GM23338 (cell line): ENCODE measurements around the gene CNTN5. TPM values are rescaled to one million over a fixed set of nuclear protein-coding genes. Genes with fewer than 3 reads are reported as not detected.

ENCODE experiments used
- ATAC-seq: fragments of 200-7000 bp; cut with Tn5 transposase; 3 replicates; pipeline ENCODE4 v1.9.1; 2020
- DNase-seq: peaks from one replicate; pipeline ENCODE4 v3.0.0-alpha.2; 2015; ENCODE audit warnings: low spot score
- H2AFZ ChIP-seq: fragments of 200-600 bp; sonication (generic); 2 replicates; pipeline ENCODE4 v1.8.0; 2016; ENCODE audit warnings: antibody characterized with exemption, mild to moderate bottlenecking, moderate library complexity
- H3F3A ChIP-seq: fragments of 200-600 bp; sonication (generic); replicated peaks from 2 replicates; pipeline ENCODE4 v1.8.0; 2017; ENCODE audit warnings: antibody characterized with exemption, mixed run types, low read depth
- H3K27ac ChIP-seq: fragments of 200-600 bp; sonication (generic); 2 replicates; pipeline ENCODE4 v1.6.1; 2016; ENCODE audit warnings: low read depth
- H3K27me3 ChIP-seq: fragments of 200-600 bp; sonication (generic); 2 replicates; pipeline ENCODE4 v1.8.0; 2016; ENCODE audit warnings: mild to moderate bottlenecking, mixed run types, moderate library complexity; ENCODE audit not compliant: insufficient read depth
- H3K36me3 ChIP-seq: fragments of 200-600 bp; sonication (generic); 2 replicates; pipeline ENCODE4 v1.8.0; 2016; ENCODE audit warnings: mild to moderate bottlenecking; ENCODE audit not compliant: insufficient read depth
- H3K4me1 ChIP-seq: fragments of 200-600 bp; sonication (generic); 2 replicates; pipeline ENCODE4 v1.8.0; 2016; ENCODE audit warnings: mild to moderate bottlenecking, moderate library complexity; ENCODE audit not compliant: insufficient read depth
- H3K4me2 ChIP-seq: fragments of 200-600 bp; sonication (generic); 2 replicates; pipeline ENCODE4 v1.7.1; 2017; ENCODE audit warnings: mixed run types
- H3K4me3 ChIP-seq: fragments of 200-600 bp; sonication (generic); 2 replicates; pipeline ENCODE4 v1.6.1; 2016; ENCODE audit warnings: mixed run types
- H3K79me2 ChIP-seq: fragments of 200-600 bp; sonication (generic); replicated peaks from 2 replicates; pipeline ENCODE4 v1.8.0; 2017; ENCODE audit warnings: mild to moderate bottlenecking; ENCODE audit not compliant: insufficient read depth
- H3K9me2 ChIP-seq: fragments of 200-600 bp; sonication (generic); 2 replicates; pipeline ENCODE4 v1.8.0; 2017; ENCODE audit not compliant: insufficient read depth
- H4K20me1 ChIP-seq: fragments of 200-600 bp; sonication (generic); replicated peaks from 2 replicates; pipeline ENCODE4 v1.8.0; 2017; ENCODE audit warnings: mild to moderate bottlenecking; ENCODE audit not compliant: insufficient read depth
- H3K27ac Mint-ChIP-seq: 2 replicates; pipeline ENCODE4 v1.8.0; 2020; ENCODE audit warnings: inconsistent platforms, mild to moderate bottlenecking, moderate library complexity, mixed read lengths
- H3K27me3 Mint-ChIP-seq: 3 replicates; pipeline ENCODE4 v1.8.0; 2022; ENCODE audit warnings: low read depth, mild to moderate bottlenecking, moderate library complexity, mixed read lengths, inconsistent platforms; ENCODE audit not compliant: insufficient read depth, poor library complexity
- H3K36me3 Mint-ChIP-seq: 3 replicates; pipeline ENCODE4 v1.8.0; 2021; ENCODE audit warnings: low read depth, mild to moderate bottlenecking, inconsistent platforms, moderate library complexity, mixed read lengths
- H3K4me1 Mint-ChIP-seq: 3 replicates; pipeline ENCODE4 v1.8.0; 2020; ENCODE audit warnings: mild to moderate bottlenecking, inconsistent platforms, mixed read lengths
- H3K4me3 Mint-ChIP-seq: 3 replicates; pipeline ENCODE4 v1.8.0; 2021; ENCODE audit warnings: moderate library complexity, mild to moderate bottlenecking, inconsistent platforms, mixed read lengths
- H3K9me3 Mint-ChIP-seq: 3 replicates; pipeline ENCODE4 v1.8.0; 2020; ENCODE audit warnings: moderate library complexity, mild to moderate bottlenecking, inconsistent platforms, mixed read lengths
- EZH2 ChIP-seq: fragments of 200-600 bp; sonication (generic); IDR thresholded peaks from one replicate; pipeline ENCODE4 v1.8.0; 2017; ENCODE audit warnings: antibody characterized with exemption, mild to moderate bottlenecking, low read depth; ENCODE audit not compliant: unreplicated experiment
- EZH2phosphoT487 ChIP-seq: fragments of 200-600 bp; sonication (generic); IDR thresholded peaks from one replicate; pipeline ENCODE4 v1.8.1; 2018; ENCODE audit warnings: antibody characterized with exemption; ENCODE audit not compliant: unreplicated experiment
- JUNB ChIP-seq: IDR thresholded peaks from one replicate; pipeline ENCODE4 v1.6.1; 2016; ENCODE audit warnings: antibody characterized with exemption; ENCODE audit not compliant: unreplicated experiment
- ZNF114 ChIP-seq: fragments of 250-450 bp; sonication (Bioruptor Pico); IDR thresholded peaks from 2 replicates; pipeline ENCODE4 v1.5.0; 2020; ENCODE audit warnings: mild to moderate bottlenecking, moderate library complexity
- ZNF331 ChIP-seq: fragments of 250-450 bp; sonication (Bioruptor Pico); IDR thresholded peaks from 2 replicates; pipeline ENCODE4 v1.5.0; 2020; ENCODE audit warnings: low read depth, mild to moderate bottlenecking, moderate library complexity
- polyA plus RNA-seq: library from polyadenylated mRNA; unstranded; fragments of >200 nt; fragmentation: Nextera tagmentation; extraction: Ambion mirVana; gene quantifications from 2 replicates; pipeline ENCODE4 v1.2.1, GENCODE V29; 2016
- total RNA-seq: library from RNA; depleted of rRNA; stranded (reverse); fragments of >200 nt; shearing (Covaris generic); gene quantifications from 2 replicates; pipeline ENCODE4 v1.2.3, GENCODE V29; 2014
- TF ChIP-seq, protein P1 (sequence below): IDR thresholded peaks from 2 replicates; pipeline ENCODE4 v1.6.1; 2016; ENCODE audit warnings: antibody characterized with exemption
- TF ChIP-seq, protein P2 (sequence below): fragments of 250-450 bp; sonication (Bioruptor Pico); IDR thresholded peaks from 2 replicates; pipeline ENCODE4 v1.5.0; 2020; ENCODE audit warnings: mild to moderate bottlenecking, moderate library complexity
- TF ChIP-seq, protein P3 (sequence below), 2 experiments: fragments of 200-600 bp in 1 of 2; sonication (generic) in 1 of 2; conservative IDR thresholded peaks; 2 replicates each; pipeline versions ENCODE4 v1.5.1 to v1.6.1; 2016 to 2017; ENCODE audit warnings: antibody characterized with exemption in 2 of 2, low read depth in 2 of 2, mild to moderate bottlenecking in 2 of 2, moderate library complexity in 1 of 2

Gene CNTN5
- total and polyA plus RNA-seq, 2 experiments from 2014 or later: not detected

DNA sequence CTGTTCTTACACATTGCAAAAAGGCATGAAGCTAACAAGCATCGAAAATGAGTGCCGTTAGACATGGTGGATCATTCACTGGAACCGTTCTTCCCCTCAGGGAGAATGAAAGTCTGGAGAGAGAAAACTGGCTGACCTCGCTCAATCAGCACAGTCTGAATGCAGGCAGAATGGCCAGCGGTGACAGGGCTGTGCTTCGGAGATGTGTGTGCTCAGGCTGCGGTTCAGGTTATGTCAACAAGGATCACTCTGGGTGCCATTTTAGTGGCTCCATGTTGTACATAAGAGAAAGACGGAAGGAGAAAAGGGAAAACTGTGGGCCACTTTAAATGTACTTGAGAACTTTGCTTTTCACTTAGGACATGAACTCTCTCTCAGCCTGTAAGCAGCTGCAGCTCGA lies 916.6 kb downstream of the CNTN5 start:
- peak overlapping the region; percentile 64; the same call in 1 of the 2 replicates for H2AFZ ChIP-seq
- peak; percentile 6 for DNase-seq

DNA sequence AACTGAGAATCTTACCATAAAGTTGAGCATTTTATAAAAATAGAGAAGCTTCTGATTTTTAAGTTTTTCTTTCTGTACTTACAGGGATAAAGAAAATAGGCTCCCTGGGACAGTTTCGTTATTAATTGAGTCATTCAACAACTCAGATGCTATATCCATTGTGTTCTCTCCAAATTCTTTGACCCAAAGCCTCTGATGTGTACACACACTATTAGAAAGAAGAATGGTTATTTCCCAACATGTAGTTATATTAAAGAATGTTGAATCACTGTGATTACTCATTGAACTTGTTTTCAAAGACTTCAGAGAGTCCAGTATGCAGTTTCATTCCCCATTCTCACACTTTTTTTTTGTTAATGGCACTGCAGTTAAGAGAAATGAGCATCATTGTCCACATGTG lies 932.1 kb downstream of the CNTN5 start:
- DNase-seq (no peak), ATAC-seq (no peak)
- Mint-ChIP-seq H3K4me3 (no peak overlapping the region), H3K27ac (no peak overlapping the region), H3K36me3 (no peaks in the 10 kb centered on the region), H3K4me1 (no peaks in the 10 kb centered on the region), H3K27me3 (no peaks in the 10 kb centered on the region), H3K9me3 (no peaks in the 10 kb centered on the region; the same call in 2 of the 3 replicates)
- H3K4me3 ChIP-seq: no peak overlapping the region
- H4K20me1 ChIP-seq: no peaks in the 10 kb centered on the region
- H3K9me2 ChIP-seq: no peaks in the 10 kb centered on the region
- no peaks in the 10 kb centered on the region for H3K36me3 ChIP-seq
- H2AFZ ChIP-seq: no peak overlapping the region
- H3K79me2 ChIP-seq: no peaks in the 10 kb centered on the region
- no peak overlapping the region for H3K4me2 ChIP-seq
- H3K27ac ChIP-seq: no peak overlapping the region
- H3K27me3 ChIP-seq: no peaks in the 10 kb centered on the region
- H3K4me1 ChIP-seq: no peaks in the 10 kb centered on the region
- H3F3A ChIP-seq: no peaks in the 10 kb centered on the region
- TF ChIP-seq ZNF331 (CRISPR knock-in tag) (no peak), EZH2 (no peak), ZNF114 (no peak), JUNB (no peak)
- TF ChIP-seq, protein P1, sequence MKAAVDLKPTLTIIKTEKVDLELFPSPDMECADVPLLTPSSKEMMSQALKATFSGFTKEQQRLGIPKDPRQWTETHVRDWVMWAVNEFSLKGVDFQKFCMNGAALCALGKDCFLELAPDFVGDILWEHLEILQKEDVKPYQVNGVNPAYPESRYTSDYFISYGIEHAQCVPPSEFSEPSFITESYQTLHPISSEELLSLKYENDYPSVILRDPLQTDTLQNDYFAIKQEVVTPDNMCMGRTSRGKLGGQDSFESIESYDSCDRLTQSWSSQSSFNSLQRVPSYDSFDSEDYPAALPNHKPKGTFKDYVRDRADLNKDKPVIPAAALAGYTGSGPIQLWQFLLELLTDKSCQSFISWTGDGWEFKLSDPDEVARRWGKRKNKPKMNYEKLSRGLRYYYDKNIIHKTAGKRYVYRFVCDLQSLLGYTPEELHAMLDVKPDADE: no peak
- TF ChIP-seq, protein P2, sequence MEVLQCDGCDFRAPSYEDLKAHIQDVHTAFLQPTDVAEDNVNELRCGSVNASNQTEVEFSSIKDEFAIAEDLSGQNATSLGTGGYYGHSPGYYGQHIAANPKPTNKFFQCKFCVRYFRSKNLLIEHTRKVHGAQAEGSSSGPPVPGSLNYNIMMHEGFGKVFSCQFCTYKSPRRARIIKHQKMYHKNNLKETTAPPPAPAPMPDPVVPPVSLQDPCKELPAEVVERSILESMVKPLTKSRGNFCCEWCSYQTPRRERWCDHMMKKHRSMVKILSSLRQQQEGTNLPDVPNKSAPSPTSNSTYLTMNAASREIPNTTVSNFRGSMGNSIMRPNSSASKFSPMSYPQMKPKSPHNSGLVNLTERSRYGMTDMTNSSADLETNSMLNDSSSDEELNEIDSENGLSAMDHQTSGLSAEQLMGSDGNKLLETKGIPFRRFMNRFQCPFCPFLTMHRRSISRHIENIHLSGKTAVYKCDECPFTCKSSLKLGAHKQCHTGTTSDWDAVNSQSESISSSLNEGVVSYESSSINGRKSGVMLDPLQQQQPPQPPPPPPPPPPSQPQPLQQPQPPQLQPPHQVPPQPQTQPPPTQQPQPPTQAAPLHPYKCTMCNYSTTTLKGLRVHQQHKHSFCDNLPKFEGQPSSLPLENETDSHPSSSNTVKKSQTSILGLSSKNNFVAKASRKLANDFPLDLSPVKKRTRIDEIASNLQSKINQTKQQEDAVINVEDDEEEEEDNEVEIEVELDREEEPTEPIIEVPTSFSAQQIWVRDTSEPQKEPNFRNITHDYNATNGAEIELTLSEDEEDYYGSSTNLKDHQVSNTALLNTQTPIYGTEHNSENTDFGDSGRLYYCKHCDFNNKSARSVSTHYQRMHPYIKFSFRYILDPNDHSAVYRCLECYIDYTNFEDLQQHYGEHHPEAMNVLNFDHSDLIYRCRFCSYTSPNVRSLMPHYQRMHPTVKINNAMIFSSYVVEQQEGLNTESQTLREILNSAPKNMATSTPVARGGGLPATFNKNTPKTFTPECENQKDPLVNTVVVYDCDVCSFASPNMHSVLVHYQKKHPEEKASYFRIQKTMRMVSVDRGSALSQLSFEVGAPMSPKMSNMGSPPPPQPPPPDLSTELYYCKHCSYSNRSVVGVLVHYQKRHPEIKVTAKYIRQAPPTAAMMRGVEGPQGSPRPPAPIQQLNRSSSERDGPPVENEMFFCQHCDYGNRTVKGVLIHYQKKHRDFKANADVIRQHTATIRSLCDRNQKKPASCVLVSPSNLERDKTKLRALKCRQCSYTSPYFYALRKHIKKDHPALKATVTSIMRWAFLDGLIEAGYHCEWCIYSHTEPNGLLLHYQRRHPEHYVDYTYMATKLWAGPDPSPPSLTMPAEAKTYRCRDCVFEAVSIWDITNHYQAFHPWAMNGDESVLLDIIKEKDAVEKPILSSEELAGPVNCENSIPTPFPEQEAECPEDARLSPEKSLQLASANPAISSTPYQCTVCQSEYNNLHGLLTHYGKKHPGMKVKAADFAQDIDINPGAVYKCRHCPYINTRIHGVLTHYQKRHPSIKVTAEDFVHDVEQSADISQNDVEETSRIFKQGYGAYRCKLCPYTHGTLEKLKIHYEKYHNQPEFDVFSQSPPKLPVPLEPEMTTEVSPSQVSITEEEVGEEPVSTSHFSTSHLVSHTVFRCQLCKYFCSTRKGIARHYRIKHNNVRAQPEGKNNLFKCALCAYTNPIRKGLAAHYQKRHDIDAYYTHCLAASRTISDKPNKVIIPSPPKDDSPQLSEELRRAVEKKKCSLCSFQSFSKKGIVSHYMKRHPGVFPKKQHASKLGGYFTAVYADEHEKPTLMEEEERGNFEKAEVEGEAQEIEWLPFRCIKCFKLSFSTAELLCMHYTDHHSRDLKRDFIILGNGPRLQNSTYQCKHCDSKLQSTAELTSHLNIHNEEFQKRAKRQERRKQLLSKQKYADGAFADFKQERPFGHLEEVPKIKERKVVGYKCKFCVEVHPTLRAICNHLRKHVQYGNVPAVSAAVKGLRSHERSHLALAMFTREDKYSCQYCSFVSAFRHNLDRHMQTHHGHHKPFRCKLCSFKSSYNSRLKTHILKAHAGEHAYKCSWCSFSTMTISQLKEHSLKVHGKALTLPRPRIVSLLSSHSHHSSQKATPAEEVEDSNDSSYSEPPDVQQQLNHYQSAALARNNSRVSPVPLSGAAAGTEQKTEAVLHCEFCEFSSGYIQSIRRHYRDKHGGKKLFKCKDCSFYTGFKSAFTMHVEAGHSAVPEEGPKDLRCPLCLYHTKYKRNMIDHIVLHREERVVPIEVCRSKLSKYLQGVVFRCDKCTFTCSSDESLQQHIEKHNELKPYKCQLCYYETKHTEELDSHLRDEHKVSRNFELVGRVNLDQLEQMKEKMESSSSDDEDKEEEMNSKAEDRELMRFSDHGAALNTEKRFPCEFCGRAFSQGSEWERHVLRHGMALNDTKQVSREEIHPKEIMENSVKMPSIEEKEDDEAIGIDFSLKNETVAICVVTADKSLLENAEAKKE (CRISPR knock-in tag): no peak
- TF ChIP-seq, protein P3, sequence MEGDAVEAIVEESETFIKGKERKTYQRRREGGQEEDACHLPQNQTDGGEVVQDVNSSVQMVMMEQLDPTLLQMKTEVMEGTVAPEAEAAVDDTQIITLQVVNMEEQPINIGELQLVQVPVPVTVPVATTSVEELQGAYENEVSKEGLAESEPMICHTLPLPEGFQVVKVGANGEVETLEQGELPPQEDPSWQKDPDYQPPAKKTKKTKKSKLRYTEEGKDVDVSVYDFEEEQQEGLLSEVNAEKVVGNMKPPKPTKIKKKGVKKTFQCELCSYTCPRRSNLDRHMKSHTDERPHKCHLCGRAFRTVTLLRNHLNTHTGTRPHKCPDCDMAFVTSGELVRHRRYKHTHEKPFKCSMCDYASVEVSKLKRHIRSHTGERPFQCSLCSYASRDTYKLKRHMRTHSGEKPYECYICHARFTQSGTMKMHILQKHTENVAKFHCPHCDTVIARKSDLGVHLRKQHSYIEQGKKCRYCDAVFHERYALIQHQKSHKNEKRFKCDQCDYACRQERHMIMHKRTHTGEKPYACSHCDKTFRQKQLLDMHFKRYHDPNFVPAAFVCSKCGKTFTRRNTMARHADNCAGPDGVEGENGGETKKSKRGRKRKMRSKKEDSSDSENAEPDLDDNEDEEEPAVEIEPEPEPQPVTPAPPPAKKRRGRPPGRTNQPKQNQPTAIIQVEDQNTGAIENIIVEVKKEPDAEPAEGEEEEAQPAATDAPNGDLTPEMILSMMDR (conservative IDR thresholded peaks at IDR 0.05; ENCODE audit: low read depth in 2 of 2): no peak

More for the DNA sequence above, 916.6 kb downstream of the CNTN5 start:
- peak; percentile 48; the same call in 2 of the 3 replicates for ATAC-seq
- Mint-ChIP-seq H3K4me1 (no peaks in the 10 kb centered on the region), H3K4me3 (no peak overlapping the region), H3K9me3 (peaks cover under 1% of the 10 kb centered on the region; the same call in 1 of the 3 replicates), H3K27ac (no peak overlapping the region), H3K27me3 (no peaks in the 10 kb centered on the region), H3K36me3 (no peaks in the 10 kb centered on the region)
- Histone ChIP-seq H3K27me3 (no peaks in the 10 kb centered on the region), H3K4me2 (no peak overlapping the region), H3K27ac (no peak overlapping the region), H3K4me1 (no peaks in the 10 kb centered on the region), H3K9me2 (no peaks in the 10 kb centered on the region), H3K79me2 (no peaks in the 10 kb centered on the region), H3K36me3 (no peaks in the 10 kb centered on the region), H3F3A (no peaks in the 10 kb centered on the region), H3K4me3 (no peak overlapping the region), H4K20me1 (no peaks in the 10 kb centered on the region)
- TF ChIP-seq EZH2phosphoT487 (no peak), JUNB (no peak), EZH2 (no peak)
- TF ChIP-seq, protein P3 (conservative IDR thresholded peaks at IDR 0.05; ENCODE audit: low read depth in 2 of 2): no peak
